HEK293 (cell line): ENCODE measurements around the gene GGNBP2.

Experiments used
- BCL11B ChIP-seq: fragments of 450-650 bp; formaldehyde crosslinking; IDR thresholded peaks from 2 replicates; pipeline ENCODE4 v1.5.1; 2016; ENCODE audit warnings: low read depth, missing biosample characterization, missing genetic modification characterization
- GLI2 ChIP-seq: fragments of 450-650 bp; formaldehyde crosslinking; IDR thresholded peaks from 2 replicates; pipeline ENCODE4; 2017; ENCODE audit warnings: missing biosample characterization, missing genetic modification characterization, low read depth, borderline replicate concordance
- KLF1 ChIP-seq: fragments of 450-650 bp; formaldehyde crosslinking; IDR thresholded peaks from 2 replicates; pipeline ENCODE4 v1.5.1; 2016; ENCODE audit warnings: missing biosample characterization, missing genetic modification characterization
- MYNN ChIP-seq: fragments of 450-650 bp; formaldehyde crosslinking; IDR thresholded peaks from 2 replicates; pipeline ENCODE4 v1.5.1; 2016; ENCODE audit warnings: missing biosample characterization, missing genetic modification characterization, borderline replicate concordance
- SALL2 ChIP-seq: fragments of 450-650 bp; formaldehyde crosslinking; IDR thresholded peaks from 2 replicates; pipeline ENCODE4 v1.5.0; 2017; ENCODE audit warnings: missing biosample characterization, mild to moderate bottlenecking, missing genetic modification characterization, borderline replicate concordance
- SP3 ChIP-seq: fragments of 450-650 bp; formaldehyde crosslinking; IDR thresholded peaks from 2 replicates; pipeline ENCODE4 v1.5.1; 2016; ENCODE audit warnings: missing biosample characterization, missing genetic modification characterization
- ZBTB8A ChIP-seq: fragments of 450-650 bp; formaldehyde crosslinking; IDR thresholded peaks from 2 replicates; pipeline ENCODE4 v1.5.1; 2016; ENCODE audit warnings: missing biosample characterization, missing genetic modification characterization
- ZEB2 ChIP-seq: fragments of 450-650 bp; formaldehyde crosslinking; IDR thresholded peaks from 2 replicates; pipeline ENCODE4 v1.5.1; 2016; ENCODE audit warnings: missing biosample characterization, missing genetic modification characterization
- ZFP41 ChIP-seq: fragments of 450-650 bp; formaldehyde crosslinking; IDR thresholded peaks from 2 replicates; pipeline ENCODE4 v1.5.1; 2016; ENCODE audit warnings: missing biosample characterization, missing genetic modification characterization, borderline replicate concordance
- ZNF2 ChIP-seq: fragments of 450-650 bp; formaldehyde crosslinking; IDR thresholded peaks from 2 replicates; pipeline ENCODE4 v1.5.1; 2016; ENCODE audit warnings: missing biosample characterization, missing genetic modification characterization
- ZNF223 ChIP-seq: fragments of 450-650 bp; formaldehyde crosslinking; IDR thresholded peaks from 2 replicates; pipeline ENCODE4 v1.5.1; 2016; ENCODE audit warnings: missing biosample characterization, missing genetic modification characterization
- ZNF585B ChIP-seq: fragments of 450-650 bp; formaldehyde crosslinking; IDR thresholded peaks from 2 replicates; pipeline ENCODE4 v1.5.1; 2016; ENCODE audit warnings: missing biosample characterization, missing genetic modification characterization
- ZNF600 ChIP-seq: fragments of 450-650 bp; formaldehyde crosslinking; IDR thresholded peaks from 2 replicates; pipeline ENCODE4 v1.5.1; 2016; ENCODE audit warnings: missing biosample characterization, missing genetic modification characterization
- ZNF768 ChIP-seq: fragments of 450-650 bp; formaldehyde crosslinking; IDR thresholded peaks from 2 replicates; pipeline ENCODE4 v1.5.1; 2018; ENCODE audit warnings: missing biosample characterization, mild to moderate bottlenecking, missing genetic modification characterization
- TF ChIP-seq, protein P1 (sequence below): fragments of 450-650 bp; formaldehyde crosslinking; IDR thresholded peaks from 2 replicates; pipeline ENCODE4 v1.5.1; 2017; ENCODE audit warnings: missing biosample characterization, missing genetic modification characterization
- TF ChIP-seq, protein P2 (sequence below): fragments of 450-650 bp; formaldehyde crosslinking; IDR thresholded peaks from 2 replicates; pipeline ENCODE4 v1.5.1; 2017; ENCODE audit warnings: missing biosample characterization, missing genetic modification characterization
- TF ChIP-seq, protein P3 (sequence below): fragments of 450-650 bp; formaldehyde crosslinking; IDR thresholded peaks from 2 replicates; pipeline ENCODE4 v1.5.1; 2016; ENCODE audit warnings: missing biosample characterization, missing genetic modification characterization
- TF ChIP-seq, protein P4 (sequence below): fragments of 450-650 bp; formaldehyde crosslinking; IDR thresholded peaks from 2 replicates; pipeline ENCODE4 v1.5.0; 2017; ENCODE audit warnings: missing biosample characterization, missing genetic modification characterization, borderline replicate concordance
- TF ChIP-seq, protein P5 (sequence below): sonication (generic); formaldehyde crosslinking; IDR thresholded peaks from 2 replicates; pipeline ENCODE4 v1.8.1; 2022; ENCODE audit warnings: mild to moderate bottlenecking, moderate library complexity, missing genetic modification reagents
- TF ChIP-seq, protein P6 (sequence below): fragments of 450-650 bp; formaldehyde crosslinking; IDR thresholded peaks from 2 replicates; pipeline ENCODE4 v1.5.1; 2017; ENCODE audit warnings: missing biosample characterization, missing genetic modification characterization

The GGNBP2 gene

DNA sequence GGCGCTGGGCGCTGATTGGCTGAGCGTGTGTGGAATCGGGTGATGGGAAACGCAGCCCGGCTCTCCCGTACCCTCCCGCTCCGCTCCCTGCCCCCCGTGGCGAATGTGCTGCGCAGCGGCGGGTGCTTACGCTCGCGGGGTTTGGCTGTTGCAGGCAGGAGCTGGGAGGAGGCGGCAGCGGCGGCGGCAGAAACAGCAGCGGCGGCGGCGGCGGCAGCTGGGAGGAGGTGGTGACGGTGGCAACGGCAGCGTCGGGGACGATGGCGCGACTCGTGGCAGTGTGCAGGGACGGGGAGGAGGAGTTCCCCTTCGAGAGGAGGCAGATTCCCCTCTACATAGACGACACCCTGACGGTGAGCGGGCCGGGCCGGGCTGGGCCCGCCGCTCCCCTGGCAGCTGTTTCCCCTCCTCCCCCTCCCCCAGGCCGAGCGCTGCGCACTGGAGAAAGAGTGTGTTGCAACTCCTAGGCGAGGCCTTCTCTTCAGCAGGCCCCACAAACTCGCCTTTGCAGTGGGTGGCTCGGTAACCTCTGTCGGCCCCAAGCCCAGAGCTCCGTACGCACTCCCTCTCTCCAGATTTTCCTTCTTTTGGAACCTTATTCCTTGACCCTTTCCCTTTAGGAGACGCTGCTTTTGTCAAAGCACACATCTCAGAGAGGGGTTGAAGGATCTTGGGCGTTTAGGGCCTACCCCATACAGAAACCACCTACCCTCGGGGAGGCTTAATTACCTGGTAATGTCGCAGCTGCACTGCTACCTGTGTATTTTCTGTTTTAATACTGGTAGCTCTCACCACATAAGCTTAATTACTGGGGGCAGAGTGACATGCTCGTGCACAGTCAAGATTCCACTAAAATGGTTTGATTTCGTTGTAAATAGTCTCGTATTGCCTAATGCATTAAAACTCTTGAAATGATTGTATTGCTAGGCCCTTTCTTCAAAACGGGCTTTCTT, 1.0 kb downstream of the GGNBP2 start (continued):
- TF ChIP-seq, protein P1, sequence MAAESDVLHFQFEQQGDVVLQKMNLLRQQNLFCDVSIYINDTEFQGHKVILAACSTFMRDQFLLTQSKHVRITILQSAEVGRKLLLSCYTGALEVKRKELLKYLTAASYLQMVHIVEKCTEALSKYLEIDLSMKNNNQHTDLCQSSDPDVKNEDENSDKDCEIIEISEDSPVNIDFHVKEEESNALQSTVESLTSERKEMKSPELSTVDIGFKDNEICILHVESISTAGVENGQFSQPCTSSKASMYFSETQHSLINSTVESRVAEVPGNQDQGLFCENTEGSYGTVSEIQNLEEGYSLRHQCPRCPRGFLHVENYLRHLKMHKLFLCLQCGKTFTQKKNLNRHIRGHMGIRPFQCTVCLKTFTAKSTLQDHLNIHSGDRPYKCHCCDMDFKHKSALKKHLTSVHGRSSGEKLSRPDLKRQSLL (tag by site-specific recombination), result peak; percentile 38; the same call in 1 of the 2 replicates
- peak; percentile 5; the same call in 1 of the 2 replicates for TF ChIP-seq ZNF768 (tag by site-specific recombination)
- no peak for TF ChIP-seq ZFP41 (tag by site-specific recombination)
- TF ChIP-seq, protein P2, sequence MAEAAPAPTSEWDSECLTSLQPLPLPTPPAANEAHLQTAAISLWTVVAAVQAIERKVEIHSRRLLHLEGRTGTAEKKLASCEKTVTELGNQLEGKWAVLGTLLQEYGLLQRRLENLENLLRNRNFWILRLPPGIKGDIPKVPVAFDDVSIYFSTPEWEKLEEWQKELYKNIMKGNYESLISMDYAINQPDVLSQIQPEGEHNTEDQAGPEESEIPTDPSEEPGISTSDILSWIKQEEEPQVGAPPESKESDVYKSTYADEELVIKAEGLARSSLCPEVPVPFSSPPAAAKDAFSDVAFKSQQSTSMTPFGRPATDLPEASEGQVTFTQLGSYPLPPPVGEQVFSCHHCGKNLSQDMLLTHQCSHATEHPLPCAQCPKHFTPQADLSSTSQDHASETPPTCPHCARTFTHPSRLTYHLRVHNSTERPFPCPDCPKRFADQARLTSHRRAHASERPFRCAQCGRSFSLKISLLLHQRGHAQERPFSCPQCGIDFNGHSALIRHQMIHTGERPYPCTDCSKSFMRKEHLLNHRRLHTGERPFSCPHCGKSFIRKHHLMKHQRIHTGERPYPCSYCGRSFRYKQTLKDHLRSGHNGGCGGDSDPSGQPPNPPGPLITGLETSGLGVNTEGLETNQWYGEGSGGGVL (tag by site-specific recombination), result peak; percentile 92
- TF ChIP-seq, protein P3, sequence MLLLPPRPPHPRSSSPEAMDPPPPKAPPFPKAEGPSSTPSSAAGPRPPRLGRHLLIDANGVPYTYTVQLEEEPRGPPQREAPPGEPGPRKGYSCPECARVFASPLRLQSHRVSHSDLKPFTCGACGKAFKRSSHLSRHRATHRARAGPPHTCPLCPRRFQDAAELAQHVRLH (tag by site-specific recombination), result 0 out of 2 replicates have a peak, but pooled peaks have one; percentile 13
- TF ChIP-seq, protein P4, sequence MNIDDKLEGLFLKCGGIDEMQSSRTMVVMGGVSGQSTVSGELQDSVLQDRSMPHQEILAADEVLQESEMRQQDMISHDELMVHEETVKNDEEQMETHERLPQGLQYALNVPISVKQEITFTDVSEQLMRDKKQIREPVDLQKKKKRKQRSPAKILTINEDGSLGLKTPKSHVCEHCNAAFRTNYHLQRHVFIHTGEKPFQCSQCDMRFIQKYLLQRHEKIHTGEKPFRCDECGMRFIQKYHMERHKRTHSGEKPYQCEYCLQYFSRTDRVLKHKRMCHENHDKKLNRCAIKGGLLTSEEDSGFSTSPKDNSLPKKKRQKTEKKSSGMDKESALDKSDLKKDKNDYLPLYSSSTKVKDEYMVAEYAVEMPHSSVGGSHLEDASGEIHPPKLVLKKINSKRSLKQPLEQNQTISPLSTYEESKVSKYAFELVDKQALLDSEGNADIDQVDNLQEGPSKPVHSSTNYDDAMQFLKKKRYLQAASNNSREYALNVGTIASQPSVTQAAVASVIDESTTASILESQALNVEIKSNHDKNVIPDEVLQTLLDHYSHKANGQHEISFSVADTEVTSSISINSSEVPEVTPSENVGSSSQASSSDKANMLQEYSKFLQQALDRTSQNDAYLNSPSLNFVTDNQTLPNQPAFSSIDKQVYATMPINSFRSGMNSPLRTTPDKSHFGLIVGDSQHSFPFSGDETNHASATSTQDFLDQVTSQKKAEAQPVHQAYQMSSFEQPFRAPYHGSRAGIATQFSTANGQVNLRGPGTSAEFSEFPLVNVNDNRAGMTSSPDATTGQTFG (tag by site-specific recombination), result no peak; the same call in 1 of the 2 replicates
- peak; percentile 60 for TF ChIP-seq SP3 (tag by site-specific recombination)
- TF ChIP-seq, protein P5, sequence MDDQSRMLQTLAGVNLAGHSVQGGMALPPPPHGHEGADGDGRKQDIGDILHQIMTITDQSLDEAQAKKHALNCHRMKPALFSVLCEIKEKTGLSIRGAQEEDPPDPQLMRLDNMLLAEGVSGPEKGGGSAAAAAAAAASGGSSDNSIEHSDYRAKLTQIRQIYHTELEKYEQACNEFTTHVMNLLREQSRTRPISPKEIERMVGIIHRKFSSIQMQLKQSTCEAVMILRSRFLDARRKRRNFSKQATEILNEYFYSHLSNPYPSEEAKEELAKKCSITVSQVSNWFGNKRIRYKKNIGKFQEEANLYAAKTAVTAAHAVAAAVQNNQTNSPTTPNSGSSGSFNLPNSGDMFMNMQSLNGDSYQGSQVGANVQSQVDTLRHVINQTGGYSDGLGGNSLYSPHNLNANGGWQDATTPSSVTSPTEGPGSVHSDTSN (CRISPR knock-in tag), result no peak
- no peak for TF ChIP-seq BCL11B (tag by site-specific recombination)
- TF ChIP-seq SALL2 (tag by site-specific recombination), result no peak
- TF ChIP-seq ZNF223 (tag by site-specific recombination), result no peak
- TF ChIP-seq ZNF2 (tag by site-specific recombination), result peak; percentile 69; the same call in 1 of the 2 replicates
- TF ChIP-seq GLI2 (tag by site-specific recombination), result no peak
- TF ChIP-seq ZNF585B, result no peak
- TF ChIP-seq, protein P6, sequence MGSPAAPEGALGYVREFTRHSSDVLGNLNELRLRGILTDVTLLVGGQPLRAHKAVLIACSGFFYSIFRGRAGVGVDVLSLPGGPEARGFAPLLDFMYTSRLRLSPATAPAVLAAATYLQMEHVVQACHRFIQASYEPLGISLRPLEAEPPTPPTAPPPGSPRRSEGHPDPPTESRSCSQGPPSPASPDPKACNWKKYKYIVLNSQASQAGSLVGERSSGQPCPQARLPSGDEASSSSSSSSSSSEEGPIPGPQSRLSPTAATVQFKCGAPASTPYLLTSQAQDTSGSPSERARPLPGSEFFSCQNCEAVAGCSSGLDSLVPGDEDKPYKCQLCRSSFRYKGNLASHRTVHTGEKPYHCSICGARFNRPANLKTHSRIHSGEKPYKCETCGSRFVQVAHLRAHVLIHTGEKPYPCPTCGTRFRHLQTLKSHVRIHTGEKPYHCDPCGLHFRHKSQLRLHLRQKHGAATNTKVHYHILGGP (tag by site-specific recombination), result no peak
- no peak for TF ChIP-seq ZBTB8A (tag by site-specific recombination)
- TF ChIP-seq KLF1 (tag by site-specific recombination), result peak; percentile 23
- peak; percentile 96 for TF ChIP-seq ZEB2
- TF ChIP-seq ZNF600 (tag by site-specific recombination), result peak; percentile 63
- TF ChIP-seq MYNN (tag by site-specific recombination), result no peak
